Measurements from ENCODE around the gene ANO7.

DNA sequence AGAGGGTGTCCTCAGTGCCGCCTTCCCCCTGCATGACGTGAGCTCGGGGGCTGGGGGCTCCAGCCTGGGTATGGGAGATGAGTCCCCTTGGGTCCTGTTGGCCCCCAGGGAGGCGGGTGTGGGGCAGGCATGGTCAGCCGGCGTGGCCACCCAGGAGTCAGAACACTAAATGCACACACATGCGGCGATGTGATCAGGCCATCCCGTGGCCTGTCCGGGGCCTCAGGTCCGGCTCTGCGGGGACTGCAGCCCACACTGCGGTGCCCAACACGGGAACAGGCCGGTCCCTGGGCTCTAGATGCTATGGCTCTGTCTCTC is 13.8 kb downstream of the ANO7 start:
- TF ChIP-seq, protein P1, sequence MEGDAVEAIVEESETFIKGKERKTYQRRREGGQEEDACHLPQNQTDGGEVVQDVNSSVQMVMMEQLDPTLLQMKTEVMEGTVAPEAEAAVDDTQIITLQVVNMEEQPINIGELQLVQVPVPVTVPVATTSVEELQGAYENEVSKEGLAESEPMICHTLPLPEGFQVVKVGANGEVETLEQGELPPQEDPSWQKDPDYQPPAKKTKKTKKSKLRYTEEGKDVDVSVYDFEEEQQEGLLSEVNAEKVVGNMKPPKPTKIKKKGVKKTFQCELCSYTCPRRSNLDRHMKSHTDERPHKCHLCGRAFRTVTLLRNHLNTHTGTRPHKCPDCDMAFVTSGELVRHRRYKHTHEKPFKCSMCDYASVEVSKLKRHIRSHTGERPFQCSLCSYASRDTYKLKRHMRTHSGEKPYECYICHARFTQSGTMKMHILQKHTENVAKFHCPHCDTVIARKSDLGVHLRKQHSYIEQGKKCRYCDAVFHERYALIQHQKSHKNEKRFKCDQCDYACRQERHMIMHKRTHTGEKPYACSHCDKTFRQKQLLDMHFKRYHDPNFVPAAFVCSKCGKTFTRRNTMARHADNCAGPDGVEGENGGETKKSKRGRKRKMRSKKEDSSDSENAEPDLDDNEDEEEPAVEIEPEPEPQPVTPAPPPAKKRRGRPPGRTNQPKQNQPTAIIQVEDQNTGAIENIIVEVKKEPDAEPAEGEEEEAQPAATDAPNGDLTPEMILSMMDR (IDR thresholded peaks at IDR 0.05; ENCODE audit: low read depth, low read length, poor library complexity, severe bottlenecking) = no peak
- no peak for TF ChIP-seq EZH2phosphoT487 (IDR thresholded peaks at IDR 0.05; ENCODE audit: borderline replicate concordance, low read length)

Data from DOHH2 (cell line).